WTC11 (cell line): Measurements from ENCODE around the gene KRT4. TPM values are rescaled to one million over a fixed set of nuclear protein-coding genes. Genes with fewer than 3 reads are reported as not detected.

Source experiments
- ATAC-seq: fragments of 200-7000 bp; cut with Tn5 transposase; 2 replicates; pipeline ENCODE4 v1.10.0; 2021; ENCODE audit warnings: mild to moderate bottlenecking, moderate library complexity
- CTCF ChIA-PET: fragments of 300-600 bp; sonication (Branson Sonifier 250); formaldehyde crosslinking; loops from one replicate; lab custom pipeline; 2021; ENCODE audit warnings: antibody characterized with exemption; lab: Charles Lee
- POLR2A ChIA-PET: fragments of 350-600 bp; sonication (Branson Sonifier 250); formaldehyde crosslinking; loops from one replicate; lab custom pipeline; 2021; ENCODE audit warnings: antibody characterized with exemption; lab: Charles Lee
- DNase-seq: peaks from one replicate; pipeline ENCODE4 v3.0.0; 2021; ENCODE audit warnings: low spot score
- H3K27ac Mint-ChIP-seq: 2 replicates; pipeline ENCODE4 v1.8.0; 2021; ENCODE audit warnings: mixed read lengths
- H3K27me3 Mint-ChIP-seq: 2 replicates; pipeline ENCODE4 v1.8.0; 2021; ENCODE audit warnings: low read depth, mild to moderate bottlenecking, moderate library complexity, mixed read lengths
- H3K36me3 Mint-ChIP-seq: 2 replicates; pipeline ENCODE4 v1.8.0; 2021; ENCODE audit warnings: mixed read lengths
- H3K4me1 Mint-ChIP-seq: 2 replicates; pipeline ENCODE4 v1.8.0; 2022; ENCODE audit warnings: mixed read lengths
- H3K4me3 Mint-ChIP-seq: 2 replicates; pipeline ENCODE4 v1.8.0; 2021; ENCODE audit warnings: mild to moderate bottlenecking, moderate library complexity, mixed read lengths
- H3K9me3 Mint-ChIP-seq: 2 replicates; pipeline ENCODE4 v1.8.0; 2021; ENCODE audit warnings: mixed read lengths
- ARID4B ChIP-seq: sonication (generic); formaldehyde crosslinking; IDR thresholded peaks from 2 replicates; pipeline ENCODE4 v1.8.0; 2023; ENCODE audit warnings: missing genetic modification reagents, mild to moderate bottlenecking, borderline replicate concordance
- ATF6 ChIP-seq: sonication (generic); formaldehyde crosslinking; IDR thresholded peaks from 2 replicates; pipeline ENCODE4 v1.8.1; 2023; ENCODE audit warnings: mild to moderate bottlenecking, missing genetic modification reagents
- FOXP4 ChIP-seq: sonication (generic); formaldehyde crosslinking; IDR thresholded peaks from 2 replicates; pipeline ENCODE4 v1.8.0; 2022; ENCODE audit warnings: mild to moderate bottlenecking, missing genetic modification reagents
- GTF2I ChIP-seq: fragments of 250-450 bp; sonication (Bioruptor Pico); conservative IDR thresholded peaks from 2 replicates; pipeline ENCODE4 v1.4.0; 2021; ENCODE audit warnings: mild to moderate bottlenecking
- MXD4 ChIP-seq: fragments of 250-450 bp; sonication (Bioruptor Pico); IDR thresholded peaks from 2 replicates; pipeline ENCODE4 v1.8.0; 2021; ENCODE audit warnings: mild to moderate bottlenecking, moderate library complexity, borderline replicate concordance
- NFE2L1 ChIP-seq: sonication (generic); formaldehyde crosslinking; IDR thresholded peaks from 2 replicates; pipeline ENCODE4 v1.8.1; 2023; ENCODE audit warnings: missing genetic modification reagents
- NR1H2 ChIP-seq: sonication (generic); formaldehyde crosslinking; IDR thresholded peaks from 2 replicates; pipeline ENCODE4 v1.9.0; 2021; ENCODE audit warnings: mild to moderate bottlenecking, moderate library complexity, missing genetic modification reagents
- PRDM15 ChIP-seq: sonication (generic); formaldehyde crosslinking; IDR thresholded peaks from 2 replicates; pipeline ENCODE4 v1.8.0; 2022; ENCODE audit warnings: missing genetic modification reagents
- ZBTB21 ChIP-seq: sonication (generic); formaldehyde crosslinking; IDR thresholded peaks from 2 replicates; pipeline ENCODE4 v1.8.1; 2023; ENCODE audit warnings: mild to moderate bottlenecking, missing genetic modification reagents, borderline replicate concordance
- ZMAT4 ChIP-seq: fragments of 250-450 bp; sonication (Bioruptor Pico); IDR thresholded peaks from 2 replicates; pipeline ENCODE4 v1.9.0; 2021; ENCODE audit warnings: mild to moderate bottlenecking
- ZNF219 ChIP-seq: sonication (generic); formaldehyde crosslinking; IDR thresholded peaks from 2 replicates; pipeline ENCODE4 v1.8.0; 2023; ENCODE audit warnings: missing genetic modification reagents, mild to moderate bottlenecking, borderline replicate concordance
- ZNF396 ChIP-seq: fragments of 250-450 bp; sonication (Bioruptor Pico); IDR thresholded peaks from 2 replicates; pipeline ENCODE4 v1.8.0; 2021; ENCODE audit warnings: mild to moderate bottlenecking, moderate library complexity, borderline replicate concordance
- ZNF671 ChIP-seq: fragments of 250-450 bp; sonication (Bioruptor Pico); IDR thresholded peaks from 2 replicates; pipeline ENCODE4 v1.8.0; 2021; ENCODE audit warnings: mild to moderate bottlenecking
- total RNA-seq: library from RNA; stranded (reverse); gene quantifications from 3 replicates; pipeline ENCODE4 v1.2.3, GENCODE V29; 2021
- TF ChIP-seq, protein P1 (sequence below): sonication (generic); formaldehyde crosslinking; IDR thresholded peaks from 2 replicates; pipeline ENCODE4 v1.8.1; 2023; ENCODE audit warnings: mild to moderate bottlenecking, missing genetic modification reagents, moderate library complexity
- TF ChIP-seq, protein P2 (sequence below): sonication (generic); formaldehyde crosslinking; IDR thresholded peaks from 2 replicates; pipeline ENCODE4 v1.8.1; 2023; ENCODE audit warnings: mild to moderate bottlenecking, missing genetic modification reagents, borderline replicate concordance

KRT4 gene
- total RNA-seq, 1 experiment from 2014 or later, result not detected

DNA sequence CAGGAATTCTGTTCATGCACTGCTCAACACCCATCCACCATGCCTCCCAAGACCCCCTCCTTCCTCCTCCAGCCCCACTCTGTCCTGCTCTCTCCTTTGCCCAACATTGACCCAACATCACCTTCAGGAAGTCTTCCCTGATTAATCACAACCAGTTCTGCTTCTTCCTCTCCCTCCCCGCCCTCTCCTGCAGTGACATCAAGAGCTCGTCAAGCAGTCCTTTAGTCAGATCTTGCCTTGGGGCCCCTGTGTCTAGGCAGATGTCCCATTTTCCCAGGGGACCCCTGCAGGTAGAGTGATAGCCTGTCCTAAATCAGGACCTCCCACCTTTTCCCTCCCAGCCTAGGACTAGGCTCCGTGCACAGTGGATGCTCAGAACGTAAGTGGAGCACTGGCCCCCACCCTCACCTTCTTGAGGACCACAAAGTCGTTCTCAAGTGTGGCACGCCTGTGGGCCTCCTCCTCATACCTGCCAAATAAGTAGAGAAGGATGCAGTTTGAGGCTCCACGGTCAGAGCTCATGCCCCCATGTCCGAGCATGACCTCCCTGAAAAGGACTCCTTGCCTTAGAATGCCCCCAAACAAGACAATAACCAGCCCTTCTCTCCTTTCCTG, 32.5 kb upstream of the KRT4 start:
- DNase-seq (no peak), ATAC-seq (no peak)
- Mint-ChIP-seq H3K36me3 (no peaks in the 10 kb centered on the region), H3K4me1 (no peaks in the 10 kb centered on the region), H3K27me3 (peaks cover 3% of the 10 kb centered on the region; the same call in 1 of the 2 replicates), H3K9me3 (no peaks in the 10 kb centered on the region), H3K27ac (no peak overlapping the region), H3K4me3 (no peak overlapping the region)
- POLR2A ChIA-PET, result no interaction called here
- TF ChIP-seq NFE2L1 (CRISPR knock-in tag) (no peak), ZNF219 (CRISPR knock-in tag) (no peak), ARID4B (CRISPR knock-in tag) (no peak), PRDM15 (no peak), GTF2I (no peak), ZNF396 (CRISPR knock-in tag) (no peak), FOXP4 (CRISPR knock-in tag) (no peak), ZMAT4 (CRISPR knock-in tag) (no peak), ZNF671 (no peak), ATF6 (CRISPR knock-in tag) (no peak), NR1H2 (CRISPR knock-in tag) (no peak), ZBTB21 (no peak), MXD4 (CRISPR knock-in tag) (no peak)
- TF ChIP-seq, protein P1, sequence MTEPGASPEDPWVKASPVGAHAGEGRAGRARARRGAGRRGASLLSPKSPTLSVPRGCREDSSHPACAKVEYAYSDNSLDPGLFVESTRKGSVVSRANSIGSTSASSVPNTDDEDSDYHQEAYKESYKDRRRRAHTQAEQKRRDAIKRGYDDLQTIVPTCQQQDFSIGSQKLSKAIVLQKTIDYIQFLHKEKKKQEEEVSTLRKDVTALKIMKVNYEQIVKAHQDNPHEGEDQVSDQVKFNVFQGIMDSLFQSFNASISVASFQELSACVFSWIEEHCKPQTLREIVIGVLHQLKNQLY (CRISPR knock-in tag), result no peak
- TF ChIP-seq, protein P2, sequence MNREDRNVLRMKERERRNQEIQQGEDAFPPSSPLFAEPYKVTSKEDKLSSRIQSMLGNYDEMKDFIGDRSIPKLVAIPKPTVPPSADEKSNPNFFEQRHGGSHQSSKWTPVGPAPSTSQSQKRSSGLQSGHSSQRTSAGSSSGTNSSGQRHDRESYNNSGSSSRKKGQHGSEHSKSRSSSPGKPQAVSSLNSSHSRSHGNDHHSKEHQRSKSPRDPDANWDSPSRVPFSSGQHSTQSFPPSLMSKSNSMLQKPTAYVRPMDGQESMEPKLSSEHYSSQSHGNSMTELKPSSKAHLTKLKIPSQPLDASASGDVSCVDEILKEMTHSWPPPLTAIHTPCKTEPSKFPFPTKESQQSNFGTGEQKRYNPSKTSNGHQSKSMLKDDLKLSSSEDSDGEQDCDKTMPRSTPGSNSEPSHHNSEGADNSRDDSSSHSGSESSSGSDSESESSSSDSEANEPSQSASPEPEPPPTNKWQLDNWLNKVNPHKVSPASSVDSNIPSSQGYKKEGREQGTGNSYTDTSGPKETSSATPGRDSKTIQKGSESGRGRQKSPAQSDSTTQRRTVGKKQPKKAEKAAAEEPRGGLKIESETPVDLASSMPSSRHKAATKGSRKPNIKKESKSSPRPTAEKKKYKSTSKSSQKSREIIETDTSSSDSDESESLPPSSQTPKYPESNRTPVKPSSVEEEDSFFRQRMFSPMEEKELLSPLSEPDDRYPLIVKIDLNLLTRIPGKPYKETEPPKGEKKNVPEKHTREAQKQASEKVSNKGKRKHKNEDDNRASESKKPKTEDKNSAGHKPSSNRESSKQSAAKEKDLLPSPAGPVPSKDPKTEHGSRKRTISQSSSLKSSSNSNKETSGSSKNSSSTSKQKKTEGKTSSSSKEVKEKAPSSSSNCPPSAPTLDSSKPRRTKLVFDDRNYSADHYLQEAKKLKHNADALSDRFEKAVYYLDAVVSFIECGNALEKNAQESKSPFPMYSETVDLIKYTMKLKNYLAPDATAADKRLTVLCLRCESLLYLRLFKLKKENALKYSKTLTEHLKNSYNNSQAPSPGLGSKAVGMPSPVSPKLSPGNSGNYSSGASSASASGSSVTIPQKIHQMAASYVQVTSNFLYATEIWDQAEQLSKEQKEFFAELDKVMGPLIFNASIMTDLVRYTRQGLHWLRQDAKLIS, result no peak
- CTCF ChIA-PET, result interaction anchor here (1.4 kb wide), 1 partner anchor 24 kb away, joined by 3 read pairs; no protein-coding TSS in a partner anchor
